ENCODE measurements around the gene CD4. TPM values are rescaled to one million over a fixed set of nuclear protein-coding genes. Genes with fewer than 3 reads are reported as not detected.

The CD4 gene
- total and polyA plus RNA-seq, 2 donors (not counting 1 experiment from before 2014, with no cell fraction given) = 27.2 to 152 TPM

- Histone ChIP-seq H3K4me2 (ENCODE audit: extremely low read depth, insufficient read depth, low read length) (no peak overlapping the region), H3K36me3 (ENCODE audit: control insufficient read depth, insufficient read depth, low read length) (peaks cover 24% of the 10 kb centered on the region)
Measured at GRCh38 chr12:6831450-6831995, 42.2 kb downstream of the CD4 start.

GRCh38 chr12:6832125-6832524 lies 42.8 kb downstream of the CD4 start:
- no peak overlapping the region for H3K27ac ChIP-seq (ENCODE audit: insufficient read depth, low read length)
- H3K79me2 ChIP-seq (ENCODE audit: control insufficient read depth, insufficient read depth, low read length) = peaks cover 26% of the 10 kb centered on the region
- H3K9me3 ChIP-seq (ENCODE audit: control insufficient read depth, insufficient read depth, low read depth, low read length) = no peaks in the 10 kb centered on the region
- H3K36me3 ChIP-seq (ENCODE audit: control insufficient read depth, insufficient read depth, low read length) = peaks cover 27% of the 10 kb centered on the region
- H3K4me1 ChIP-seq (ENCODE audit: control insufficient read depth, extremely low read depth, insufficient read depth, low read length) = peaks cover 7% of the 10 kb centered on the region
- no peak overlapping the region for H3K4me2 ChIP-seq (ENCODE audit: extremely low read depth, insufficient read depth, low read length)
- no peaks in the 10 kb centered on the region for H3K27me3 ChIP-seq (ENCODE audit: control insufficient read depth, insufficient read depth, low read length)
- TF ChIP-seq EZH2 (IDR thresholded peaks at IDR 0.05; ENCODE audit: low read length, missing control alignments) (no peak), CTCF (conservative IDR thresholded peaks at IDR 0.05 in 1 of 2, IDR thresholded peaks at IDR 0.05 in 1 of 2; ENCODE audit: low read depth in 1 of 2, low read length in 2 of 2) (no peak)
- H3K9ac ChIP-seq (ENCODE audit: insufficient read depth, low read length) = no peak overlapping the region
- H2AFZ ChIP-seq (ENCODE audit: low read length) = no peak overlapping the region
- H4K20me1 ChIP-seq (ENCODE audit: control insufficient read depth, extremely low read depth, insufficient read depth, low read length) = no peaks in the 10 kb centered on the region
- H3K4me3 ChIP-seq (replicated peaks in 1 of 4; ENCODE audit: control extremely low read depth in 1 of 4, insufficient read depth in 1 of 4, low read depth in 3 of 4, low read length in 4 of 4) = no peak overlapping the region
- no peak for DNase-seq (ENCODE audit: low read depth in 2 of 2)

More at GRCh38 chr12:6831450-6831995, 42.2 kb downstream of the CD4 start:
- H3K9ac ChIP-seq (ENCODE audit: insufficient read depth, low read length) = no peak overlapping the region
- H3K9me3 ChIP-seq (ENCODE audit: control insufficient read depth, insufficient read depth, low read depth, low read length) = no peaks in the 10 kb centered on the region
- no peaks in the 10 kb centered on the region for H3K27me3 ChIP-seq (ENCODE audit: control insufficient read depth, insufficient read depth, low read length)
- peaks cover 10% of the 10 kb centered on the region for H3K4me1 ChIP-seq (ENCODE audit: control insufficient read depth, extremely low read depth, insufficient read depth, low read length)
- no peak for DNase-seq (ENCODE audit: low read depth in 2 of 2)
- no peak overlapping the region for H3K4me3 ChIP-seq (replicated peaks in 1 of 4; ENCODE audit: control extremely low read depth in 1 of 4, insufficient read depth in 1 of 4, low read depth in 3 of 4, low read length in 4 of 4)
- H2AFZ ChIP-seq (ENCODE audit: low read length) = no peak overlapping the region
- H3K27ac ChIP-seq (ENCODE audit: insufficient read depth, low read length) = no peak overlapping the region
- H3K79me2 ChIP-seq (ENCODE audit: control insufficient read depth, insufficient read depth, low read length) = peaks cover 26% of the 10 kb centered on the region
- TF ChIP-seq EZH2 (IDR thresholded peaks at IDR 0.05; ENCODE audit: low read length, missing control alignments) = no peak
- no peak for TF ChIP-seq CTCF (conservative IDR thresholded peaks at IDR 0.05 in 1 of 2, IDR thresholded peaks at IDR 0.05 in 1 of 2; ENCODE audit: low read depth in 1 of 2, low read length in 2 of 2)
- H4K20me1 ChIP-seq (ENCODE audit: control insufficient read depth, extremely low read depth, insufficient read depth, low read length) = no peaks in the 10 kb centered on the region

GRCh38 chr12:6833189-6833890 lies 44.0 kb downstream of the CD4 start:
- Histone ChIP-seq H2AFZ (ENCODE audit: low read length) (no peak overlapping the region), H4K20me1 (ENCODE audit: control insufficient read depth, extremely low read depth, insufficient read depth, low read length) (no peaks in the 10 kb centered on the region), H3K9ac (ENCODE audit: insufficient read depth, low read length) (no peak overlapping the region), H3K4me2 (ENCODE audit: extremely low read depth, insufficient read depth, low read length) (no peak overlapping the region), H3K36me3 (ENCODE audit: control insufficient read depth, insufficient read depth, low read length) (peaks cover 32% of the 10 kb centered on the region), H3K27me3 (ENCODE audit: control insufficient read depth, insufficient read depth, low read length) (no peaks in the 10 kb centered on the region), H3K27ac (ENCODE audit: insufficient read depth, low read length) (no peak overlapping the region), H3K79me2 (ENCODE audit: control insufficient read depth, insufficient read depth, low read length) (peaks cover 23% of the 10 kb centered on the region), H3K4me3 (replicated peaks in 1 of 4; ENCODE audit: control extremely low read depth in 1 of 4, insufficient read depth in 1 of 4, low read depth in 3 of 4, low read length in 4 of 4) (no peak overlapping the region), H3K4me1 (ENCODE audit: control insufficient read depth, extremely low read depth, insufficient read depth, low read length) (peaks cover 4% of the 10 kb centered on the region), H3K9me3 (ENCODE audit: control insufficient read depth, insufficient read depth, low read depth, low read length) (no peaks in the 10 kb centered on the region)
- no peak for TF ChIP-seq CTCF (conservative IDR thresholded peaks at IDR 0.05 in 1 of 2, IDR thresholded peaks at IDR 0.05 in 1 of 2; ENCODE audit: low read depth in 1 of 2, low read length in 2 of 2)
- no peak for DNase-seq (ENCODE audit: low read depth in 2 of 2)

Measured in fibroblast of lung (primary cell).